Hypothalamus (tissue), 51 donors: ENCODE data around the gene DUSP8.
"Not testable (repeated sequence)": the region's sequence is repeated elsewhere in the genome, so short reads cannot be mapped to it uniquely, and the experiment has no call there.

Source experiments
- DNase-seq, 51 donors: peaks; one replicate each; lab custom pipeline; 2025; lab: John Stamatoyannopoulos, UW

DUSP8 gene

GRCh38 chr11:1572197-1573076 lies at the start of gene DUSP8:
TSS of gene DUSP8 (minus strand) at chr11:1572271. CDS start at chr11:1565826, 6,445 bp downstream.
- peak in 45 of 51 donors; percentile 48 to 95 (median 84) for DNase-seq

- DNase-seq = no peak
These were observed 47.4 kb upstream of the DUSP8 start for GRCh38 chr11:1619449-1619848.

GRCh38 chr11:1618231-1618630 lies 46.2 kb upstream of the DUSP8 start:
- DNase-seq = no peak

GRCh38 chr11:1608363-1608762 lies 36.3 kb upstream of the DUSP8 start, which contains the start of gene KRTAP5-3:
TSS of gene KRTAP5-3 (minus strand) at chr11:1608463. CDS start at chr11:1608385, 78 bp downstream.
- DNase-seq = no peak

GRCh38 chr11:1607901-1608300 lies 35.8 kb upstream of the DUSP8 start:
- not testable (repeated sequence) for DNase-seq

- not testable (repeated sequence) for DNase-seq
These were observed 35.2 kb upstream of the DUSP8 start for GRCh38 chr11:1607156-1607845.

GRCh38 chr11:1605923-1606322 lies 33.9 kb upstream of the DUSP8 start:
- not testable (repeated sequence) for DNase-seq

GRCh38 chr11:1604711-1605110 lies 32.6 kb upstream of the DUSP8 start:
- no peak for DNase-seq

- DNase-seq = no peak
These were observed 32.1 kb upstream of the DUSP8 start for GRCh38 chr11:1604181-1604580.

GRCh38 chr11:1603629-1604028 lies 31.6 kb upstream of the DUSP8 start:
- DNase-seq = no peak

GRCh38 chr11:1601663-1602062 lies 29.6 kb upstream of the DUSP8 start:
- not testable (repeated sequence) for DNase-seq

GRCh38 chr11:1600626-1601025 lies 28.6 kb upstream of the DUSP8 start:
- peak in 11 of 51 donors; percentile 5 to 30 (median 11) for DNase-seq

- no peak for DNase-seq
These were observed 26.7 kb upstream of the DUSP8 start for GRCh38 chr11:1598816-1599215.

GRCh38 chr11:1598406-1598805 lies 26.3 kb upstream of the DUSP8 start:
- DNase-seq = not testable (repeated sequence)

- no peak for DNase-seq
These were observed 25.9 kb upstream of the DUSP8 start, which contains the start of gene KRTAP5-2 for GRCh38 chr11:1597994-1598380. TSS of gene KRTAP5-2 (minus strand) at chr11:1598294. CDS start at chr11:1598250, 44 bp downstream.

- DNase-seq = peak in 1 of 51 donors; percentile 5
These were observed 25.4 kb upstream of the DUSP8 start for GRCh38 chr11:1597331-1597993.

GRCh38 chr11:1596576-1597121 lies 24.6 kb upstream of the DUSP8 start:
- not testable (repeated sequence) for DNase-seq

GRCh38 chr11:1595994-1596575 lies 24.0 kb upstream of the DUSP8 start:
- peak in 1 of 51 donors; percentile 35 for DNase-seq

GRCh38 chr11:1592628-1593027 lies 20.6 kb upstream of the DUSP8 start:
- no peak for DNase-seq

GRCh38 chr11:1589996-1590395 lies 17.9 kb upstream of the DUSP8 start:
- no peak for DNase-seq
